Upper lobe of right lung (tissue), 1 donor: ENCODE results near the gene CAMTA1. TPM values are rescaled to one million over a fixed set of nuclear protein-coding genes. Genes with fewer than 3 reads are reported as not detected.

Source experiments
- ATAC-seq: fragments of 200-7000 bp; cut with Tn5 transposase; one replicate; pipeline ENCODE4 v1.9.1; 2020; ENCODE audit warnings: mild to moderate bottlenecking, moderate library complexity
- DNase-seq: peaks from one replicate; pipeline ENCODE4 v3.0.0-alpha.2; 2020
- H3K27ac ChIP-seq: fragments of 200-600 bp; one replicate; pipeline ENCODE4 v1.8.0; 2022
- H3K27me3 ChIP-seq: fragments of 200-600 bp; one replicate; pipeline ENCODE4 v1.8.0; 2022; ENCODE audit warnings: mild to moderate bottlenecking
- H3K36me3 ChIP-seq: fragments of 200-600 bp; one replicate; pipeline ENCODE4 v1.8.0; 2022
- H3K4me1 ChIP-seq: fragments of 200-600 bp; one replicate; pipeline ENCODE4 v1.8.0; 2022
- H3K4me3 ChIP-seq: fragments of 200-600 bp; one replicate; pipeline ENCODE4 v1.8.0; 2022; ENCODE audit warnings: mild to moderate bottlenecking
- H3K9me3 ChIP-seq: fragments of 200-600 bp; one replicate; pipeline ENCODE4 v1.8.0; 2022
- CTCF ChIP-seq: fragments of 200-600 bp; IDR thresholded peaks from one replicate; pipeline ENCODE4 v1.8.0; 2022; ENCODE audit warnings: antibody characterized with exemption
- intact Hi-C: fragments of 100-400 bp; cut with DNase I; formaldehyde crosslinking; loops from one replicate; pipeline ENCODE4 v1.11.0; 2022
- total RNA-seq: library from RNA; stranded (reverse); fragmentation: NEBNext Ultra II Directional; extraction: Animal tissue kit (Norgen Biotek cat#: 25700); gene quantifications from one replicate; pipeline ENCODE4 v1.2.1, GENCODE V29; 2021
- donor health status: DM: no; HTN: yes; CAD: no; lungs with severe emphysema.

CAMTA1 gene
- total RNA-seq, 1 donor from 2014 or later, result 63.4 TPM

- no peak for TF ChIP-seq CTCF
- no peak for ATAC-seq
- peak; percentile 60 for DNase-seq
- Histone ChIP-seq H3K27ac (no peak overlapping the region), H3K36me3 (no peaks in the 10 kb centered on the region), H3K4me3 (no peak overlapping the region), H3K4me1 (no peaks in the 10 kb centered on the region), H3K27me3 (no peaks in the 10 kb centered on the region), H3K9me3 (no peaks in the 10 kb centered on the region)
- intact Hi-C loops, result no loop called here
Observed at GRCh38 chr1:7558041-7558461, 772.8 kb downstream of the CAMTA1 start.

GRCh38 chr1:7558481-7558880 is 773.2 kb downstream of the CAMTA1 start:
- Histone ChIP-seq H3K36me3 (no peaks in the 10 kb centered on the region), H3K27me3 (no peaks in the 10 kb centered on the region), H3K27ac (no peak overlapping the region), H3K4me3 (no peak overlapping the region), H3K9me3 (no peaks in the 10 kb centered on the region), H3K4me1 (no peaks in the 10 kb centered on the region)
- intact Hi-C loops, result no loop called here
- no peak for ATAC-seq
- TF ChIP-seq CTCF, result no peak
- peak; percentile 34 for DNase-seq

GRCh38 chr1:7558921-7559869 is 773.9 kb downstream of the CAMTA1 start:
- Histone ChIP-seq H3K27ac (no peak overlapping the region), H3K27me3 (no peaks in the 10 kb centered on the region), H3K36me3 (no peaks in the 10 kb centered on the region), H3K4me1 (no peaks in the 10 kb centered on the region), H3K4me3 (no peak overlapping the region), H3K9me3 (no peaks in the 10 kb centered on the region)
- intact Hi-C loops, result no loop called here
- DNase-seq (peak; percentile 65), ATAC-seq (no peak)
- TF ChIP-seq CTCF, result no peak

- no peak for ATAC-seq
- intact Hi-C loops, result no loop called here
- H3K9me3 ChIP-seq, result no peaks in the 10 kb centered on the region
- no peak overlapping the region for H3K27ac ChIP-seq
- H3K27me3 ChIP-seq, result no peaks in the 10 kb centered on the region
- no peak for TF ChIP-seq CTCF
- no peaks in the 10 kb centered on the region for H3K4me1 ChIP-seq
- no peak overlapping the region for H3K4me3 ChIP-seq
- H3K36me3 ChIP-seq, result no peaks in the 10 kb centered on the region
- DNase-seq, result peak; percentile 40
Observed at GRCh38 chr1:7560128-7560527, 774.9 kb downstream of the CAMTA1 start.

- DNase-seq (peak; percentile 59), ATAC-seq (no peak)
- no peaks in the 10 kb centered on the region for H3K4me1 ChIP-seq
- intact Hi-C loops, result no loop called here
- no peaks in the 10 kb centered on the region for H3K9me3 ChIP-seq
- H3K27ac ChIP-seq, result no peak overlapping the region
- H3K4me3 ChIP-seq, result no peak overlapping the region
- H3K27me3 ChIP-seq, result no peaks in the 10 kb centered on the region
- H3K36me3 ChIP-seq, result no peaks in the 10 kb centered on the region
- TF ChIP-seq CTCF, result no peak
Observed at GRCh38 chr1:7560601-7561181, 775.4 kb downstream of the CAMTA1 start.
